Activated T-cell treated with anti-CD3 and anti-CD28 coated beads, Interleukin-2, amount 50 U/mL, for 24 hours (primary cell): ENCODE results near the gene P2RY11.

Experiments
- DNase-seq: peaks from one replicate; pipeline ENCODE4 v3.0.0-alpha.2; 2020
- H3K27ac Mint-ChIP-seq: 2 replicates; pipeline ENCODE4 v1.8.0; 2020; ENCODE audit warnings: mild to moderate bottlenecking, mixed read lengths
- H3K27me3 Mint-ChIP-seq: 2 replicates; pipeline ENCODE4 v1.8.0; 2020; ENCODE audit warnings: mixed read lengths
- H3K36me3 Mint-ChIP-seq: 2 replicates; pipeline ENCODE4 v1.8.0; 2020; ENCODE audit warnings: low read depth, mixed read lengths
- H3K4me1 Mint-ChIP-seq: 2 replicates; pipeline ENCODE4 v1.8.0; 2020; ENCODE audit warnings: low read depth, mixed read lengths
- H3K4me3 Mint-ChIP-seq: 2 replicates; pipeline ENCODE4 v1.8.0; 2020; ENCODE audit warnings: mild to moderate bottlenecking, moderate library complexity, mixed read lengths
- H3K9me3 Mint-ChIP-seq: 2 replicates; pipeline ENCODE4 v1.8.0; 2020; ENCODE audit warnings: mixed read lengths

P2RY11 gene

DNA sequence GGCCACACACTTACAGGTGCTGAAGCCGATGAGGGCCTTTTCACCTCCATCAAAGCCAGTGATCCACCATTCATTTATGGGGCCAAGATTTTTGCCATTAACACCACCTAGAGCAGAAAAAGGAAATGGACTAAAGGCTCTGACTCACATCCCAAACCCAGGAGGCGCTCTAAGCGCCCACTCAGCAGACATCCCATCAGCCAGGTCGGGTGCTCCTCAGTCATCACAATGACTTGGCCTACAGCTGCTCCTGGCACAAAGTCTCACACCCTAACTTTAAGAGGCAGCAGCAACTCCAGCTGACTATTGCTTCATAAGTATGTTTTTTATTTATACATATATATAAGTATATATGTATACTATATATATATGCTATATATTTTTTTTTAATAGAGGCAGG is 44.3 kb downstream of the P2RY11 start:
- H3K4me3 Mint-ChIP-seq = no peak overlapping the region
- H3K36me3 Mint-ChIP-seq = peaks cover 98% of the 10 kb centered on the region
- H3K27me3 Mint-ChIP-seq = no peaks in the 10 kb centered on the region
- H3K27ac Mint-ChIP-seq = peak overlapping the region; percentile 47
- DNase-seq = no peak
- H3K4me1 Mint-ChIP-seq = no peaks in the 10 kb centered on the region
- H3K9me3 Mint-ChIP-seq = no peaks in the 10 kb centered on the region

DNA sequence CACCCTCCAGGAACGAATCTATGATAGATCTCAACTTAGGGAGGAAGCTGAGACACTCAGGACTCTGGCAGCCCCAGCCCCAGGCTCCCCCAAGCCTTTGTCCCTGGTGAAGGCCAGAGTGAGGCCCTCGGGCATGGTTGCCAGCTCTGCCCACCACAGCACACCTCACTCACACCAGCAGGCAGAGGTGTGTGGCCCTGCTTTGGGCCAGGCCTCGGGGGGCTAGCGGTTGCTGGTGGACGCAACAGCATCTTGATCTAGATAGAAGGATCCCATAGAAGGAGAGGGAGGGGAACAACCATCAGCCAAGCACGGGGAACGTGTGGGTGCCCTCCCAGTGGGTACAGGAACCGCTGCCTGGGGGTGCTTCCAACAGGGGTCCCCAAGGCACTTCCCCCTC is 46.6 kb downstream of the P2RY11 start:
- no peaks in the 10 kb centered on the region for H3K9me3 Mint-ChIP-seq
- H3K27me3 Mint-ChIP-seq = no peaks in the 10 kb centered on the region
- no peaks in the 10 kb centered on the region for H3K4me1 Mint-ChIP-seq
- no peak for DNase-seq
- no peak overlapping the region for H3K27ac Mint-ChIP-seq
- H3K36me3 Mint-ChIP-seq = peaks cover 97% of the 10 kb centered on the region
- H3K4me3 Mint-ChIP-seq = no peak overlapping the region

DNA sequence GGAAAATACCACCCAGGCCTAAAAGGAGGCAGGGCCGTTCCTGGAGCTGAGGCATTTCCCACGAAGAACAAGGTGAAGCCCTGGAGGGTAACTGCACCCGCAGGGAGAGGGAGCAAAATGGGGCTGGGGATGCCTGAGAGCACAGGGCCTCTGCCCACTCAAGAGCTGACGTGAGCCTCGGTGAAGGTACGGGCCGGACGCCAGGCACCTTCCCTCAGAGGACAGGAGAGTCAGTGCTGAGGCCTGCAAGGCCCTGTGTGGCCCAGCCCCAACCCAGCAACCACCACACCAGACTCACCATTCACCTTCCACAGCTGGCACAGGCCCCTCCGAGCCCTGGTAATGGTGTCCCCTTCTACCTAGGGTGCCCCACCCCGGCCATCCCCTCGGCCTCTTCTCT is 47.0 kb downstream of the P2RY11 start:
- H3K27me3 Mint-ChIP-seq = no peaks in the 10 kb centered on the region
- no peaks in the 10 kb centered on the region for H3K4me1 Mint-ChIP-seq
- H3K4me3 Mint-ChIP-seq = no peak overlapping the region
- peaks cover 97% of the 10 kb centered on the region for H3K36me3 Mint-ChIP-seq
- no peak for DNase-seq
- no peak overlapping the region for H3K27ac Mint-ChIP-seq
- no peaks in the 10 kb centered on the region for H3K9me3 Mint-ChIP-seq

DNA sequence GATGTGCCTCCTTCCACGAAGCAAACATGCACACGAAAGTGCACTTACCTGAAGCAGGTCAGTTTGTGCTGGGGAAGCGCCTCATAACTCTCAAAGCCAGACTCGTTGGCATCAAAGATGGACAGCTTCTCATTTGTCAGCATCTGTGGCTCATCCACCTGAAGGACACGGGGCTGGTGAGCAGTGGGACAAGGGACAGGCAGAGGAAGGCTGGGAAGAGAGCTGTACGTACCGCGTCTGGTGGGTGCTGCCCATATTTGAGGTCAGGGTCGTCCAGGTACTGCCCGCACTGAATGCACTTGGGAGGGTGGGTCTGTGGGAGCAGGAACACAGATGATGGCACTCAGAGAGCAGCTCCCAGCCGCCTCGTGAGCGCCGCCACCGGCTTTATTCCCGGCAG is 48.1 kb downstream of the P2RY11 start:
- Mint-ChIP-seq H3K27ac (peak overlapping the region; percentile 31), H3K4me1 (no peaks in the 10 kb centered on the region), H3K4me3 (no peak overlapping the region), H3K27me3 (no peaks in the 10 kb centered on the region), H3K36me3 (peaks cover 97% of the 10 kb centered on the region), H3K9me3 (no peaks in the 10 kb centered on the region)
- DNase-seq = no peak

DNA sequence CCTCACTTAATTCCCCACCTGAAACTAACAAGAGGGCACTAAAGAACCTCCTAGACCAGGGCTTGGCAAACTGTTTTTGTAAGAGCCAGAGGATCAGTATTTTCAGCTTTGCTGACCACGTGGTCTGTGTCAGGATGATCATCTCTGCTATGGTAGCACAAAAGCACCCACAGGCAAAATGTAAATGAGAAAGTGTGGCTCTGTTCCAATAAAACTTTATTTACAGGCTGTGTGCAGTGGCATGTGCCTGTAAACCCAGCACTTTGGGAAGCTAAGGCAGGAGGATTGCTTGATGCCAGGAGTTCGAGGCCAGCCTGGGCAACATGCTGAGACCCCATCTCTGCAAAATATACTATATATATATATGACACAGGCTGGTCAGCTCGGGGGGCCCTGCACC is 52.0 kb downstream of the P2RY11 start:
- Mint-ChIP-seq H3K36me3 (peaks cover 95% of the 10 kb centered on the region), H3K27ac (peak overlapping the region; percentile 61), H3K4me1 (peaks cover 5% of the 10 kb centered on the region), H3K9me3 (no peaks in the 10 kb centered on the region), H3K4me3 (no peak overlapping the region), H3K27me3 (no peaks in the 10 kb centered on the region)
- no peak for DNase-seq
